Activated CD8-positive, alpha-beta T cell treated with anti-CD3 and anti-CD28 coated beads, Interleukin-2, amount 10 ng/mL, durations not matched to agents 7 days and 5 days (primary cell): ENCODE measurements around the gene CLK4. TPM values are rescaled to one million over a fixed set of nuclear protein-coding genes. Genes with fewer than 3 reads are reported as not detected.

Source experiments
- ATAC-seq: fragments of 150-1000 bp; cut with Tn5 transposase; one replicate; pipeline ENCODE4 v1.10.0; 2021; ENCODE audit warnings: moderate library complexity
- CTCF ChIA-PET: fragments of 350-600 bp; sonication (Branson Sonifier 250); formaldehyde crosslinking; loops from one replicate; lab custom pipeline; 2021; ENCODE audit warnings: antibody characterized with exemption; lab: Charles Lee
- POLR2A ChIA-PET: fragments of 350-600 bp; sonication (Branson Sonifier 250); formaldehyde crosslinking; loops from one replicate; lab custom pipeline; 2021; ENCODE audit warnings: antibody characterized with exemption; lab: Charles Lee
- DNase-seq: peaks from one replicate; pipeline ENCODE4 v3.0.0-alpha.2; 2020
- H3K27ac Mint-ChIP-seq: one replicate; pipeline ENCODE4 v1.8.0; 2021; ENCODE audit warnings: mild to moderate bottlenecking, mixed read lengths
- H3K27me3 Mint-ChIP-seq: one replicate; pipeline ENCODE4 v1.8.0; 2021; ENCODE audit warnings: low read depth, mixed read lengths
- H3K36me3 Mint-ChIP-seq: one replicate; pipeline ENCODE4 v1.8.0; 2021; ENCODE audit warnings: low read depth, mixed read lengths
- H3K4me1 Mint-ChIP-seq: one replicate; pipeline ENCODE4 v1.8.0; 2021; ENCODE audit warnings: low read depth, mixed read lengths
- H3K4me3 Mint-ChIP-seq: one replicate; pipeline ENCODE4 v1.8.0; 2021; ENCODE audit warnings: mild to moderate bottlenecking, mixed read lengths
- H3K9me3 Mint-ChIP-seq: one replicate; pipeline ENCODE4 v1.8.0; 2022; ENCODE audit warnings: mixed read lengths; ENCODE audit not compliant: insufficient read depth
- total RNA-seq, 2 experiments: library from RNA; stranded (reverse); gene quantifications; one replicate each; pipeline ENCODE4 v1.2.3, GENCODE V29; 2021

The CLK4 gene
- total RNA-seq, 2 experiments from 2014 or later, result 25.5 to 26.4 TPM

- no peak for DNase-seq
- Mint-ChIP-seq H3K4me1 (no peaks in the 10 kb centered on the region), H3K4me3 (no peak overlapping the region), H3K9me3 (no peaks in the 10 kb centered on the region), H3K27me3 (peaks cover 7% of the 10 kb centered on the region), H3K27ac (no peak overlapping the region), H3K36me3 (no peaks in the 10 kb centered on the region)
- no peak for ATAC-seq
- CTCF ChIA-PET, result no interaction called here
- POLR2A ChIA-PET, result no interaction called here
These were observed 35.1 kb upstream of the CLK4 start for GRCh38 chr5:178661836-178662540.

GRCh38 chr5:178651046-178651810 is 24.4 kb upstream of the CLK4 start:
- Mint-ChIP-seq H3K27ac (no peak overlapping the region), H3K9me3 (no peaks in the 10 kb centered on the region), H3K4me3 (no peak overlapping the region), H3K27me3 (no peaks in the 10 kb centered on the region), H3K4me1 (no peaks in the 10 kb centered on the region), H3K36me3 (no peaks in the 10 kb centered on the region)
- DNase-seq, result no peak
- no peak for ATAC-seq
- CTCF ChIA-PET, result no interaction called here
- POLR2A ChIA-PET, result no interaction called here

GRCh38 chr5:178650214-178650613 is 23.4 kb upstream of the CLK4 start:
- H3K36me3 Mint-ChIP-seq, result no peaks in the 10 kb centered on the region
- CTCF ChIA-PET, result no interaction called here
- H3K27me3 Mint-ChIP-seq, result no peaks in the 10 kb centered on the region
- DNase-seq, result no peak
- H3K27ac Mint-ChIP-seq, result no peak overlapping the region
- POLR2A ChIA-PET, result no interaction called here
- no peaks in the 10 kb centered on the region for H3K4me1 Mint-ChIP-seq
- H3K4me3 Mint-ChIP-seq, result no peak overlapping the region
- no peaks in the 10 kb centered on the region for H3K9me3 Mint-ChIP-seq
- no peak for ATAC-seq

- ChIA-PET CTCF (no interaction called here), POLR2A (no interaction called here)
- Mint-ChIP-seq H3K27me3 (no peaks in the 10 kb centered on the region), H3K4me1 (no peaks in the 10 kb centered on the region), H3K9me3 (no peaks in the 10 kb centered on the region), H3K36me3 (no peaks in the 10 kb centered on the region), H3K27ac (no peak overlapping the region), H3K4me3 (no peak overlapping the region)
- DNase-seq (no peak), ATAC-seq (no peak)
These were observed 22.7 kb upstream of the CLK4 start for GRCh38 chr5:178649580-178649979.

- H3K27ac Mint-ChIP-seq, result no peak overlapping the region
- no peaks in the 10 kb centered on the region for H3K27me3 Mint-ChIP-seq
- CTCF ChIA-PET, result no interaction called here
- H3K4me1 Mint-ChIP-seq, result no peaks in the 10 kb centered on the region
- H3K9me3 Mint-ChIP-seq, result no peaks in the 10 kb centered on the region
- DNase-seq, result no peak
- H3K4me3 Mint-ChIP-seq, result no peak overlapping the region
- no peaks in the 10 kb centered on the region for H3K36me3 Mint-ChIP-seq
- no peak for ATAC-seq
- POLR2A ChIA-PET, result no interaction called here
These were observed 18.1 kb upstream of the CLK4 start for GRCh38 chr5:178644826-178645545.

GRCh38 chr5:178642351-178642909 is 15.6 kb upstream of the CLK4 start:
- CTCF ChIA-PET, result no interaction called here
- Mint-ChIP-seq H3K4me1 (no peaks in the 10 kb centered on the region), H3K27me3 (no peaks in the 10 kb centered on the region), H3K4me3 (no peak overlapping the region), H3K9me3 (no peaks in the 10 kb centered on the region), H3K36me3 (no peaks in the 10 kb centered on the region), H3K27ac (no peak overlapping the region)
- ATAC-seq (no peak), DNase-seq (no peak)
- POLR2A ChIA-PET, result no interaction called here

- H3K27ac Mint-ChIP-seq, result no peak overlapping the region
- H3K9me3 Mint-ChIP-seq, result no peaks in the 10 kb centered on the region
- no peak overlapping the region for H3K4me3 Mint-ChIP-seq
- no peaks in the 10 kb centered on the region for H3K27me3 Mint-ChIP-seq
- ChIA-PET POLR2A (no interaction called here), CTCF (no interaction called here)
- DNase-seq (no peak), ATAC-seq (no peak)
- no peaks in the 10 kb centered on the region for H3K4me1 Mint-ChIP-seq
- H3K36me3 Mint-ChIP-seq, result no peaks in the 10 kb centered on the region
These were observed 14.9 kb upstream of the CLK4 start for GRCh38 chr5:178641711-178642110.

- CTCF ChIA-PET, result no interaction called here
- H3K4me3 Mint-ChIP-seq, result no peak overlapping the region
- no peaks in the 10 kb centered on the region for H3K4me1 Mint-ChIP-seq
- no peaks in the 10 kb centered on the region for H3K36me3 Mint-ChIP-seq
- DNase-seq (no peak), ATAC-seq (no peak)
- POLR2A ChIA-PET, result no interaction called here
- H3K27me3 Mint-ChIP-seq, result no peaks in the 10 kb centered on the region
- no peak overlapping the region for H3K27ac Mint-ChIP-seq
- no peaks in the 10 kb centered on the region for H3K9me3 Mint-ChIP-seq
These were observed 13.6 kb upstream of the CLK4 start for GRCh38 chr5:178640331-178641045.

GRCh38 chr5:178637356-178638074 is 10.7 kb upstream of the CLK4 start:
- H3K4me3 Mint-ChIP-seq, result no peak overlapping the region
- ATAC-seq, result no peak

GRCh38 chr5:178632285-178632684 is 5.4 kb upstream of the CLK4 start:
- ATAC-seq, result no peak
- H3K27me3 Mint-ChIP-seq, result peaks cover 23% of the 10 kb centered on the region
- no peak overlapping the region for H3K27ac Mint-ChIP-seq
- H3K4me1 Mint-ChIP-seq, result peaks cover 2% of the 10 kb centered on the region
- no peak for DNase-seq
- H3K4me3 Mint-ChIP-seq, result no peak overlapping the region
- ChIA-PET POLR2A (no interaction called here), CTCF (no interaction called here)
- H3K9me3 Mint-ChIP-seq, result no peaks in the 10 kb centered on the region
- H3K36me3 Mint-ChIP-seq, result peaks cover 2% of the 10 kb centered on the region

More at GRCh38 chr5:178637356-178638074, 10.7 kb upstream of the CLK4 start:
- Mint-ChIP-seq H3K9me3 (no peaks in the 10 kb centered on the region), H3K36me3 (no peaks in the 10 kb centered on the region), H3K27me3 (peaks cover 10% of the 10 kb centered on the region), H3K27ac (no peak overlapping the region), H3K4me1 (no peaks in the 10 kb centered on the region)
- ChIA-PET POLR2A (no interaction called here), CTCF (interaction anchor here (1.3 kb wide), 1 partner anchor 354 kb away, joined by 4 read pairs; no protein-coding TSS in a partner anchor)
- no peak for DNase-seq

GRCh38 chr5:178630951-178631350 is 4.1 kb upstream of the CLK4 start:
- no peak for DNase-seq
- Mint-ChIP-seq H3K4me1 (peaks cover 3% of the 10 kb centered on the region), H3K4me3 (no peak overlapping the region), H3K27ac (no peak overlapping the region), H3K36me3 (peaks cover 7% of the 10 kb centered on the region), H3K27me3 (peaks cover 23% of the 10 kb centered on the region), H3K9me3 (no peaks in the 10 kb centered on the region)
- no peak for ATAC-seq
- POLR2A ChIA-PET, result no interaction called here
- CTCF ChIA-PET, result no interaction called here
